ENCODE measurements around the gene CNGB1. TPM values are rescaled to one million over a fixed set of nuclear protein-coding genes. Genes with fewer than 3 reads are reported as not detected.

The CNGB1 gene
- total RNA-seq, 1 experiment from 2014 or later: 0.04 TPM

DNA sequence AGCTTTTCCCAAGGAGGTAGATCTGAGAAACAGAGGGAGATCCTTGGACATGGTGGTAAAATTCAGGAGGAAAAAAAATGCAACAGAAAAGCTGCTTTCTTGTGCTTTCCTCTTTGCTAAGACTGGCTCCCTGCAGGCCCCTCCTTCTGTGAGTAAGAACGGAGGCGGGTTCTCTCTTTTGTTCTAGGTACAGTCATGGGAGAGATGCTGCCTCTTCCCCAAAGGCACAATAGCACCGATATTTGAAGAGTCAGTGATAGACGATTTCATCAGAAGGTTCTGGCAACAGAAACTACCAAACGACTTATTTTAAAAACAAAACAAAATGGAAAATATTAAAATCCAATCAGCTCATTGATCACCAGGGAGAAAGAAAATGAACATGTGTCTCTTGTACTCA is 136.0 kb downstream of the CNGB1 start:
- ATAC-seq (peak; percentile 56), DNase-seq (peak; percentile 42)
- TF ChIP-seq EZH2 (IDR thresholded peaks at IDR 0.05; ENCODE audit: low read length, unreplicated experiment) (no peak), EZH2phosphoT487 (IDR thresholded peaks at IDR 0.05; ENCODE audit: borderline replicate concordance, low read length) (no peak), CTCF (conservative IDR thresholded peaks at IDR 0.05; ENCODE audit: low read depth, low read length) (no peak)
- ChIA-PET CTCF (no interaction called here), POLR2A (ENCODE audit: unreplicated experiment) (no interaction called here)
- Histone ChIP-seq H3K4me3 (ENCODE audit: low read length) (0 out of 2 replicates have a peak overlapping the region, but pooled peaks have one; percentile 32), H3F3A (ENCODE audit: low read length, unreplicated experiment) (no peaks in the 10 kb centered on the region), H3K4me2 (ENCODE audit: low read length) (peak overlapping the region; percentile 54), H3K4me1 (ENCODE audit: insufficient read depth, low read length) (peaks cover 8% of the 10 kb centered on the region), H4K20me1 (ENCODE audit: low read length) (no peaks in the 10 kb centered on the region), H3K79me2 (ENCODE audit: low read length) (no peaks in the 10 kb centered on the region), H2AFZ (ENCODE audit: low read length) (peak overlapping the region; percentile 62; the same call in 1 of the 2 replicates), H3K36me3 (ENCODE audit: low read depth, low read length) (no peaks in the 10 kb centered on the region), H3K27ac (ENCODE audit: low read length) (no peak overlapping the region), H3K9me3 (ENCODE audit: low read length) (no peaks in the 10 kb centered on the region), H3K9ac (ENCODE audit: low read length) (no peak overlapping the region), H3K9me2 (replicated peaks; ENCODE audit: low read length) (no peaks in the 10 kb centered on the region), H3K27me3 (ENCODE audit: low read length) (no peaks in the 10 kb centered on the region)
- intact Hi-C loops (cut with micrococcal nuclease): no loop called here
- no TSS peak for BruUV-seq (replicated peaks)

Other genes with a start within 250 kb of the CNGB1 start
- 37.7 and 50.9 TPM in 2 replicates for gene KATNB1, start 235.4 kb downstream of the CNGB1 start, total RNA-seq (2014; rRNA removed)
- gene KIFC3, start 168.6 kb downstream of the CNGB1 start, total RNA-seq (2014; rRNA removed): 32.6 and 42.2 TPM in 2 replicates
- gene ZNF319, start 29.5 kb upstream of the CNGB1 start, total RNA-seq (2014; rRNA removed): 2.2 TPM in 2 replicates
- gene USB1, start 30.3 kb upstream of the CNGB1 start, total RNA-seq (2014; rRNA removed): 18.7 and 25.1 TPM in 2 replicates
- gene MMP15, start 54.6 kb upstream of the CNGB1 start, total RNA-seq (2014; rRNA removed): 6.3 and 9.4 TPM in 2 replicates
- gene CFAP20, start 158.3 kb upstream of the CNGB1 start, total RNA-seq (2014; rRNA removed): 43.3 and 58.3 TPM in 2 replicates
- gene CSNK2A2, start 227.0 kb upstream of the CNGB1 start, total RNA-seq (2014; rRNA removed): 14.2 and 17.7 TPM in 2 replicates

Data from PC-3 (cell line).